Activated CD8-positive, alpha-beta T cell treated with anti-CD3 and anti-CD28 coated beads for 36 hours (primary cell): ENCODE measurements around the gene PSMG3. TPM values are rescaled to one million over a fixed set of nuclear protein-coding genes. Genes with fewer than 3 reads are reported as not detected.

Experiments
- ATAC-seq: fragments of 200-7000 bp; cut with Tn5 transposase; one replicate; pipeline ENCODE4 v1.10.0; 2021; ENCODE audit warnings: mild to moderate bottlenecking, moderate library complexity
- CTCF ChIA-PET: fragments of 350-600 bp; sonication (Branson Sonifier 250); formaldehyde crosslinking; loops from one replicate; lab custom pipeline; 2021; ENCODE audit warnings: antibody characterized with exemption; lab: Charles Lee
- POLR2A ChIA-PET: fragments of 350-600 bp; sonication (Branson Sonifier 250); formaldehyde crosslinking; loops from one replicate; lab custom pipeline; 2021; ENCODE audit warnings: antibody characterized with exemption; lab: Charles Lee
- DNase-seq: peaks from one replicate; pipeline ENCODE4 v3.0.0-alpha.2; 2020
- H3K27ac Mint-ChIP-seq: one replicate; pipeline ENCODE4 v1.8.0; 2021; ENCODE audit warnings: mild to moderate bottlenecking, mixed read lengths
- H3K27me3 Mint-ChIP-seq: one replicate; pipeline ENCODE4 v1.8.0; 2021; ENCODE audit warnings: mixed read lengths
- H3K36me3 Mint-ChIP-seq: one replicate; pipeline ENCODE4 v1.8.0; 2021; ENCODE audit warnings: low read depth, mixed read lengths
- H3K4me1 Mint-ChIP-seq: one replicate; pipeline ENCODE4 v1.8.0; 2021; ENCODE audit warnings: low read depth, mixed read lengths
- H3K4me3 Mint-ChIP-seq: one replicate; pipeline ENCODE4 v1.8.0; 2021; ENCODE audit warnings: mild to moderate bottlenecking, moderate library complexity, mixed read lengths
- H3K9me3 Mint-ChIP-seq: one replicate; pipeline ENCODE4 v1.8.0; 2021; ENCODE audit warnings: mixed read lengths
- intact Hi-C: fragments of 100-400 bp; cut with micrococcal nuclease; formaldehyde crosslinking; loops from one replicate; pipeline ENCODE4 v1.10.0; 2022
- total RNA-seq, 2 experiments: library from RNA; stranded (reverse); gene quantifications; one replicate each; pipeline ENCODE4 v1.2.3, GENCODE V29; 2021
- TF ChIP-seq, protein P1 (sequence below): fragments of 200-600 bp; IDR thresholded peaks from one replicate; pipeline ENCODE4 v1.8.0; 2022; ENCODE audit warnings: antibody characterized with exemption, mild to moderate bottlenecking

The PSMG3 gene
- total RNA-seq, 2 experiments from 2014 or later: 38.9 to 41.5 TPM

DNA sequence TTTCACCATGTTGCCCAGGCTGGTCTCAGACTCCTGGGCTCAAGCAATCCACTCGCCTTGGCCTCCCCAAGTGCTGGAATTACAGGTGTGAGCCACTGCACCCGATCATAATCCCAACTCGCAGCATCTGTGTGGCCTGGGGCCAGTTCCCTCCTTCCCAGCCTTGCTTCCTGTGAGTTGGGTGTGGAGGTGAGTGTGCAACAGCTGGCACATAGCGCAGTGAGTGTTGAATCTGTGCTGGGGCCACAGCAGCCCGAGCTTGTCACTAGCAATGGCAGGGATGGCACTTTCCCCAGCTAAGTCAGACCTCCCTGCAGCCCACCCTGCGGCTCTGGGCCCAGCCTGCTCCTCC, 26.0 kb downstream of the PSMG3 start:
- POLR2A ChIA-PET: interaction anchor here (0.6 to 1.1 kb wide), 3 partner anchors 9 to 247 kb away, joined by 3 to 4 read pairs (median 3); no protein-coding TSS in a partner anchor
- no peaks in the 10 kb centered on the region for H3K27me3 Mint-ChIP-seq
- TF ChIP-seq, protein P1, sequence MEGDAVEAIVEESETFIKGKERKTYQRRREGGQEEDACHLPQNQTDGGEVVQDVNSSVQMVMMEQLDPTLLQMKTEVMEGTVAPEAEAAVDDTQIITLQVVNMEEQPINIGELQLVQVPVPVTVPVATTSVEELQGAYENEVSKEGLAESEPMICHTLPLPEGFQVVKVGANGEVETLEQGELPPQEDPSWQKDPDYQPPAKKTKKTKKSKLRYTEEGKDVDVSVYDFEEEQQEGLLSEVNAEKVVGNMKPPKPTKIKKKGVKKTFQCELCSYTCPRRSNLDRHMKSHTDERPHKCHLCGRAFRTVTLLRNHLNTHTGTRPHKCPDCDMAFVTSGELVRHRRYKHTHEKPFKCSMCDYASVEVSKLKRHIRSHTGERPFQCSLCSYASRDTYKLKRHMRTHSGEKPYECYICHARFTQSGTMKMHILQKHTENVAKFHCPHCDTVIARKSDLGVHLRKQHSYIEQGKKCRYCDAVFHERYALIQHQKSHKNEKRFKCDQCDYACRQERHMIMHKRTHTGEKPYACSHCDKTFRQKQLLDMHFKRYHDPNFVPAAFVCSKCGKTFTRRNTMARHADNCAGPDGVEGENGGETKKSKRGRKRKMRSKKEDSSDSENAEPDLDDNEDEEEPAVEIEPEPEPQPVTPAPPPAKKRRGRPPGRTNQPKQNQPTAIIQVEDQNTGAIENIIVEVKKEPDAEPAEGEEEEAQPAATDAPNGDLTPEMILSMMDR: no peak
- no peaks in the 10 kb centered on the region for H3K9me3 Mint-ChIP-seq
- H3K4me3 Mint-ChIP-seq: no peak overlapping the region
- CTCF ChIA-PET: no interaction called here
- H3K27ac Mint-ChIP-seq: no peak overlapping the region
- ATAC-seq (no peak), DNase-seq (no peak)
- peaks cover 2% of the 10 kb centered on the region for H3K4me1 Mint-ChIP-seq
- H3K36me3 Mint-ChIP-seq: peaks cover 8% of the 10 kb centered on the region
- intact Hi-C loops: no loop called here

DNA sequence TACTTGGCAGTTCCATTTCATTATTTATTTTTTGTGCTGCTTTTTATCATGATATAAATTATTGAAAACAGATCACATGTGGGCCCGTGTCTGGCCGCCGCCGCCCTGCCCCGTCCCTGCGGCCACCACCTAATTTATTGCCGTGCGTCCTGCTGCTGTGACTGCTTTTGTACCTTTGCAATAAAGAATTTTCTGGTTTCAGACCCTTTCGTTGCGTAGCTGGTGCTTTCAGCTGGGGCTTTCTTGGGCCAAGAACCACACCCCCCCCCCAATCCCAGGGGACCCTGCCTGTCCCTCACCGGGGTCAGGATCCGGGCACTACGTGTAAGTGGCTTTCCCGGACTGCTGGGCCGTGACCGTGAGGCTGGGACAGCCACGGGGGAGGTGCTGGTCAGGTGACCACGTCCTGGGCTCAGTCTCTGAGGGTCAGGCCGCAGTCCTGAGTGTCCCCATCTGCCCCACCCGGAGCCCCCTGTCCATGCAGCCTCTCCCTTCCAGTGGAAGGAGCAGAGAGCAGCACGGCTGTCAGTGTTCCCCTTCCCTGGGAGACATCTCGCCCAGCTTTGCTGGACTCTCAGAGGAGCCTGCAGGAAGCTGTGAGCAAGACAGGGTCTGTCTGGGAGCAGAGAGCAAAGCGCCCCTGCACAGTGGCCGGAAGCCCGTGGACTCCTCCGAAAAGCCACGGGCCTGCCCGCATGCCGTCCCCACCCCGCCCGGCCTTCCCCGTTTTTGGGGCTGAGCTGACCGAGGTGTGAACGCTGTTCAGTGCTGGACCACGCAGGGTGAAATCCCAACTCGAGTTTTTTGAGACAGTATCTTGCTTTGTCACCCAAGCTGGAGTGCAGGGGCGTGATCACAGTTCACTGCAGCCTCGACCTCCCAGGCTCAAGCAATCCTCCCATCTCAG, 26.7 kb downstream of the PSMG3 start:
- ChIA-PET POLR2A (interaction anchor here (0.6 to 1.1 kb wide), 3 partner anchors 9 to 248 kb away, joined by 3 to 4 read pairs (median 3); no protein-coding TSS in a partner anchor), CTCF (no interaction called here)
- DNase-seq: no peak
- Mint-ChIP-seq H3K4me3 (no peak overlapping the region), H3K36me3 (peaks cover 8% of the 10 kb centered on the region), H3K4me1 (no peaks in the 10 kb centered on the region), H3K9me3 (no peaks in the 10 kb centered on the region), H3K27me3 (no peaks in the 10 kb centered on the region), H3K27ac (no peak overlapping the region)
- intact Hi-C loops: no loop called here
- ATAC-seq: no peak
- TF ChIP-seq, protein P1: no peak

DNA sequence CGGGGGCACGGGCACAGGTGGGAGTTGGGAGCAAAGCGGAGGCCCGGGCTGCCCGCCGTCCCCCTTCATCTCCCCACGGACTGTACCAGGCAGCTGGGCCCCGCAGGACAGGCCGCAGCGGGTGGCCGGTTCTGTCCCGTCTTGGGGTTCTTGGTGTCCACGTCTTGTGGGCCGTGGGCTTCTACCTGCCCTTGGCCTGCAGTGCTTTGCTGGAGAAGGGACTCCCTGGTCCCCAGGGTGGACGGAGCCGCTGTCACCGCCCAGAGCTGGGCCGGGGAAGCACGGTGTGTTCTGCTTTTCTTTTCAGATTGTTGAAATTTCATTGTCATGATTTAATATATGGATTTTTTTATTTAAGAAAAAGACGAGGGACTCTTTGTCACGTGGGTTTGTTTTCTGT, 27.5 kb downstream of the PSMG3 start:
- intact Hi-C loops: no loop called here
- Mint-ChIP-seq H3K9me3 (no peaks in the 10 kb centered on the region), H3K36me3 (peaks cover 8% of the 10 kb centered on the region), H3K27ac (no peak overlapping the region), H3K27me3 (no peaks in the 10 kb centered on the region), H3K4me1 (peaks cover 2% of the 10 kb centered on the region), H3K4me3 (no peak overlapping the region)
- ATAC-seq (no peak), DNase-seq (no peak)
- POLR2A ChIA-PET: interaction anchor here (1.0 kb wide), 1 partner anchor 37 kb away, joined by 3 read pairs; no protein-coding TSS in a partner anchor
- CTCF ChIA-PET: no interaction called here
- TF ChIP-seq, protein P1: no peak

DNA sequence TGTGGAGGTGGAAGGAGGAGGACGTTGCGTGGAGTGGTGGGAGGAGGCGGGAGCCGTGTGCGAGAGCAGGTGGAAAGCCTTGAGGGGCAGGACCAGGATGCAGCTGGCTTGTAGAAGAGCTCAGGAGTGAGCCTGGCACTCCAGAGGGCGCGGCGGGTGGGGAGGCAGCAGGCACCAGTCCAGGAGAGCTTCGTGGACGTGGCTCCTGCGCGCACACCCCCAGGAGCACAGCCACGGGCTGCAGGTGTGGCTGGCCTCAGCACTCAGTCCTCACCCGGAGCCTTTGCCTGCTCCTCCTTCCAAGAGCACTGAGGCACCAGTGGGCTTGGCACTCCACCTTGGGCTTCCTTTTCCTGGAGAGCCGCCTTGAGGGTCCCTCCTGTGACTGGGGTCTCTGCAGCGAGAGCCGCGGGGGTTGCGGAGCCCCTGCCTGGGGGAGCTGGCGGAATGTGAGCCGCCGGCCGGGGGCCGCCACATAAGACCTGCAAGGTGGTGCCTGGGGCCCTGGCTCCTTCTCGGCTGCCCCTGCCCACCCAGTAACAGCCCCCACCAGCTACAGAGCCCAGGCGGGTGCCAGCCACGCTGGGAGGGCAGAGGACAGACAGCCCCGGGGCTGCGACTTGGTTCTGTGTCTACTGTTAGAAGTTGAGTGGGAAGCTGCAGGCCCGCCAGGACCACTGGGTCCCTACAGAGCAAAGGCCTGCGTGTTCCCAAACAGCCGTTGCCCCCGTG, 28.2 kb downstream of the PSMG3 start:
- H3K9me3 Mint-ChIP-seq: no peaks in the 10 kb centered on the region
- no peak for ATAC-seq
- peaks cover 3% of the 10 kb centered on the region for H3K4me1 Mint-ChIP-seq
- no peak for DNase-seq
- POLR2A ChIA-PET: no interaction called here
- no peaks in the 10 kb centered on the region for H3K27me3 Mint-ChIP-seq
- TF ChIP-seq, protein P1: no peak
- CTCF ChIA-PET: no interaction called here
- peaks cover 8% of the 10 kb centered on the region for H3K36me3 Mint-ChIP-seq
- H3K4me3 Mint-ChIP-seq: no peak overlapping the region
- H3K27ac Mint-ChIP-seq: no peak overlapping the region
- intact Hi-C loops: no loop called here
